ENCODE measurements around the gene SULT1A2. TPM values are rescaled to one million over a fixed set of nuclear protein-coding genes. Genes with fewer than 3 reads are reported as not detected.

Gene SULT1A2
- total and polyA plus RNA-seq, 2 of the 13 experiments (the other 11 are each of a cell fraction or from before 2014, with no cell fraction given) = 33.0 to 34.2 TPM

GRCh38 chr16:28553776-28554633 lies 42.8 kb downstream of the SULT1A2 start, which contains the start of gene SGF29 (continued):
- TF ChIP-seq ZNF615 (CRISPR knock-in tag; IDR thresholded peaks at IDR 0.05; ENCODE audit: borderline replicate concordance) = no peak
- TF ChIP-seq AKNA (CRISPR knock-in tag; IDR thresholded peaks at IDR 0.05; ENCODE audit: borderline replicate concordance) = 0 out of 2 replicates have a peak, but pooled peaks have one; percentile 68
- TF ChIP-seq, protein P1, sequence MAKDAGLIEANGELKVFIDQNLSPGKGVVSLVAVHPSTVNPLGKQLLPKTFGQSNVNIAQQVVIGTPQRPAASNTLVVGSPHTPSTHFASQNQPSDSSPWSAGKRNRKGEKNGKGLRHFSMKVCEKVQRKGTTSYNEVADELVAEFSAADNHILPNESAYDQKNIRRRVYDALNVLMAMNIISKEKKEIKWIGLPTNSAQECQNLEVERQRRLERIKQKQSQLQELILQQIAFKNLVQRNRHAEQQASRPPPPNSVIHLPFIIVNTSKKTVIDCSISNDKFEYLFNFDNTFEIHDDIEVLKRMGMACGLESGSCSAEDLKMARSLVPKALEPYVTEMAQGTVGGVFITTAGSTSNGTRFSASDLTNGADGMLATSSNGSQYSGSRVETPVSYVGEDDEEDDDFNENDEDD (CRISPR knock-in tag; IDR thresholded peaks at IDR 0.05; ENCODE audit: borderline replicate concordance) = peak; percentile 92
- TF ChIP-seq CREM (IDR thresholded peaks at IDR 0.05) = peak; percentile 97
- TF ChIP-seq CREM (CRISPR knock-in tag; IDR thresholded peaks at IDR 0.05) = peak; percentile 34; the same call in 1 of the 2 replicates
- peak; percentile 94; the same call in 1 of the 2 replicates for TF ChIP-seq ZNF614 (CRISPR knock-in tag; IDR thresholded peaks at IDR 0.05; ENCODE audit: borderline replicate concordance)
- TF ChIP-seq PAWR (CRISPR knock-in tag; IDR thresholded peaks at IDR 0.05; ENCODE audit: borderline replicate concordance) = no peak
- TF ChIP-seq ZNF598 (CRISPR knock-in tag; IDR thresholded peaks at IDR 0.05; ENCODE audit: borderline replicate concordance) = peak; percentile 97
- TF ChIP-seq, protein P2, sequence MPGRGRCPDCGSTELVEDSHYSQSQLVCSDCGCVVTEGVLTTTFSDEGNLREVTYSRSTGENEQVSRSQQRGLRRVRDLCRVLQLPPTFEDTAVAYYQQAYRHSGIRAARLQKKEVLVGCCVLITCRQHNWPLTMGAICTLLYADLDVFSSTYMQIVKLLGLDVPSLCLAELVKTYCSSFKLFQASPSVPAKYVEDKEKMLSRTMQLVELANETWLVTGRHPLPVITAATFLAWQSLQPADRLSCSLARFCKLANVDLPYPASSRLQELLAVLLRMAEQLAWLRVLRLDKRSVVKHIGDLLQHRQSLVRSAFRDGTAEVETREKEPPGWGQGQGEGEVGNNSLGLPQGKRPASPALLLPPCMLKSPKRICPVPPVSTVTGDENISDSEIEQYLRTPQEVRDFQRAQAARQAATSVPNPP (CRISPR knock-in tag; IDR thresholded peaks at IDR 0.05) = peak; percentile 73; the same call in 1 of the 2 replicates
- TF ChIP-seq SALL1 (CRISPR knock-in tag; IDR thresholded peaks at IDR 0.05) = peak; percentile 96
- peak; percentile 80; the same call in 1 of the 2 replicates for TF ChIP-seq REL (CRISPR knock-in tag; conservative IDR thresholded peaks at IDR 0.05)
- TF ChIP-seq NCOA2 (CRISPR knock-in tag; IDR thresholded peaks at IDR 0.05) = peak; percentile 70
- TF ChIP-seq ETV5 (CRISPR knock-in tag; IDR thresholded peaks at IDR 0.05; ENCODE audit: borderline replicate concordance) = peak; percentile 86
- peak; percentile 83 for TF ChIP-seq ZNF430 (CRISPR knock-in tag; IDR thresholded peaks at IDR 0.05)
- no peak for TF ChIP-seq PHB2 (IDR thresholded peaks at IDR 0.05; ENCODE audit: partially characterized antibody)
- peak; percentile 91 for TF ChIP-seq ZNF251 (CRISPR knock-in tag; IDR thresholded peaks at IDR 0.05)
- TF ChIP-seq, protein P3, sequence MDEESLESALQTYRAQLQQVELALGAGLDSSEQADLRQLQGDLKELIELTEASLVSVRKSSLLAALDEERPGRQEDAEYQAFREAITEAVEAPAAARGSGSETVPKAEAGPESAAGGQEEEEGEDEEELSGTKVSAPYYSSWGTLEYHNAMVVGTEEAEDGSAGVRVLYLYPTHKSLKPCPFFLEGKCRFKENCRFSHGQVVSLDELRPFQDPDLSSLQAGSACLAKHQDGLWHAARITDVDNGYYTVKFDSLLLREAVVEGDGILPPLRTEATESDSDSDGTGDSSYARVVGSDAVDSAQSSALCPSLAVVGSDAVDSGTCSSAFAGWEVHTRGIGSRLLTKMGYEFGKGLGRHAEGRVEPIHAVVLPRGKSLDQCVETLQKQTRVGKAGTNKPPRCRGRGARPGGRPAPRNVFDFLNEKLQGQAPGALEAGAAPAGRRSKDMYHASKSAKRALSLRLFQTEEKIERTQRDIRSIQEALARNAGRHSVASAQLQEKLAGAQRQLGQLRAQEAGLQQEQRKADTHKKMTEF (CRISPR knock-in tag; IDR thresholded peaks at IDR 0.05) = peak; percentile 95
- TF ChIP-seq SOX5 (CRISPR knock-in tag; IDR thresholded peaks at IDR 0.05; ENCODE audit: borderline replicate concordance) = peak; percentile 43
- peak; percentile 55; the same call in 1 of the 2 replicates for TF ChIP-seq ZNF484 (CRISPR knock-in tag; IDR thresholded peaks at IDR 0.05; ENCODE audit: borderline replicate concordance, low read depth)
- TF ChIP-seq XBP1 (CRISPR knock-in tag; IDR thresholded peaks at IDR 0.05) = no peak
